Stimulated activated CD8-positive, alpha-beta memory T cell treated with anti-CD3 and anti-CD28 coated beads, Interleukin-12 subunit alpha, Interleukin-12 subunit beta, amount 100 ng/mL, for 24 hours (primary cell): ENCODE results near the gene CKS1B.

ENCODE experiments used
- DNase-seq: peaks from one replicate; pipeline ENCODE4 v3.0.0-alpha.2; 2020; ENCODE audit errors: extremely low read depth

The CKS1B gene

DNA sequence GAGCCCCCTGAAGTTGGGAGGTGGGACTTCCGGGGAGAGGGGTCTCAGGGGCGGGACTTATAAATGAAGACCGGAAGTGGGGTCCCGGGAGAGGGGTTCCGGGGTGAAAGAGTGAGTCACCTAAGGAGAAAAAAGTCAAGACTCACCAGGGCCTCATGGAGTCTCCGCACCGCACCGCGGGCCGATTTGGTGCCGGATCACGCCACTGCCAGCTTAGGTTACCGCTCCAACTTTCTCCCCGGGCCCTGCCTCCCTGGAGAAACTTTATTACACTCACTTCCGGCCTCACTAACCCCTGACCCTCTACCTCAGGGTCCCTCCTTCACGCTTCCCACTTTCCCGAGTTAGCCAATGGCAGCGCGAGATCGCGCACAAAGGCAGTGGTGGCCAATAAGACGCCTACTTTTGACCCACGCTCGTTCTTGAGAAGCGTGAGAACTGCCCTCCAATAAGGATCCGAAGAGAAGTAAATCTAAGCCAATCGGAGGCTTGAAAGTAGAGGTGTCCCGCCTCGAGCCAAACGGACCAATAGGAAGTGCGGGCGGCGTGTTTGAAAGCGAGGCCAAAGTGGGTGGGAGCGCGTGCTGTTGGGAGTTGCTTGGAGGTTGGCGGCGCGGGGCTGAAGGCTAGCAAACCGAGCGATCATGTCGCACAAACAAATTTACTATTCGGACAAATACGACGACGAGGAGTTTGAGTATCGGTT lies at the start of gene CKS1B:
Gene CKS1B (plus strand): TSS at position 580 of the 706 bp plus-strand sequence. CDS start 65 bp downstream, at position 645.
- peak; percentile 87 for DNase-seq

DNA sequence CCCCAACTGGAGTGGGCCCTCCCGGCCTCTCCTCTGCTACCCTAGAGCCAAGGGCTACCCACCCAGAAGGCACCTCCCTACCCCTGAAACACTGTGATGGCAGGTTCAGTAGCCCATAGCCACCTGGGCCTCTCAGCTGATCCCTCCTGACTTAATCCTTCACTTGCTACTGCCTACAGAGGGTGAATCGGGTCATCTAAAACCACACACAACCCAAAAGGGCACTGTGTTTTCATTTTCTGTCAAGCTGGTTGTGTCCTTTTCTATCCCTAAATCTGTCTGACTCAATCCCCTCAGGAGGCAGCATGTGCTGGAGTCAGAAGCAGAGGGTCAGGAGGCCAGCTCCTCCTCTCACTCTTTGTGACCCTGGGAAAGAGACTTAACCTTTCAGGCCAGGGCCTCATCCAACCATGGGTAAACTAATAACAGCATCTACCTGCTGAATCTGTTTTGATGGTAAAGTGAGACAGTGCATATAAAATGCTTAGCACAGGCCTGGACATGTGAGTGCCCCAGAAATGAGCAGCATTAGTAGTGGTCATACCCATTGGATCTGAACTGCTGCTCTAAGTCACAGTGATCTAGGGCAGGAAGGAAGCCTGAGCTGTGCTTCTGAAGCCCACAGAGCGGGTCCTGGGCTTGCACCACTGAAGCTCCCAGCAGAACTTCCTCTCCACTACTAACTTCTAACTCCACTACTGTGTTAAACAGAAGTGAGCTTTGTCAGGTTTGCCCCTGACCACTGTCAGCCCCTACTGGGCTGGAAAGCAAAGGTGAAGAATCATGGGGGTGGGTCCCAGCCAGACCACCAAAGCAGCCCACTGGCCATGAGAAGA lies 48.9 kb upstream of the CKS1B start:
- no peak for DNase-seq

GRCh38 chr1:154926201-154926600 lies 48.3 kb upstream of the CKS1B start:
- no peak for DNase-seq

DNA sequence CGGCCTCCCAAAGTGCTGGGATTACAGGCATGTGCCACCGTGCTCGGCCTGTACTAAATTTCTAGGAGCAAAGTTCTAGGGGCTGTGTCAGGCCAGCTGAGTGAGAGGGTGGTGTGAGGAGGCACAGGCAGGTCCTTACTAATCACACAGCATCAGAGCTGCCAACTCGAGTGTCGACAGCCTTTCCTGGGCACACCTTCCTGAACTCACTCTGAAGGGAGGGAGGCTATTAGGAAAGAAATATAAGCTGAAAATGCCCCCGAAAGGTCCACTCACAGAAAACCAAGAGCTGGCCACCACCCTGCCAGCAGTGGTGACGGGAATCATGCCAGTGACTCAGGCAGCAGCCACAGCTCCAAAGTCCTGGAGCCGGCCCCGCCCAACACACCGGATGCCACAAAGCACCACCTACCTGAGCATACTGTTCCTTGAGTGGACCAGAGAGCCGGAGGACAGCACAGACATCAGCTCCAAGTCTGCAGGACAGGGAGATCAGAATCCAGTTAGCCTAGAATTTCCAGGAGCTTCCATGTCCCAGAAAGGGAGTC lies 42.5 kb upstream of the CKS1B start:
- DNase-seq = no peak

- no peak for DNase-seq
Measured at GRCh38 chr1:154934358-154934948, 40.0 kb upstream of the CKS1B start.

GRCh38 chr1:154935749-154936554 lies 38.5 kb upstream of the CKS1B start:
- DNase-seq = no peak

GRCh38 chr1:154936555-154937084 lies 37.9 kb upstream of the CKS1B start, which contains the start of gene PMVK:
TSS of gene PMVK (minus strand) at chr1:154936719. CDS start at chr1:154936685, 34 bp downstream.
- DNase-seq = peak; percentile 84

DNA sequence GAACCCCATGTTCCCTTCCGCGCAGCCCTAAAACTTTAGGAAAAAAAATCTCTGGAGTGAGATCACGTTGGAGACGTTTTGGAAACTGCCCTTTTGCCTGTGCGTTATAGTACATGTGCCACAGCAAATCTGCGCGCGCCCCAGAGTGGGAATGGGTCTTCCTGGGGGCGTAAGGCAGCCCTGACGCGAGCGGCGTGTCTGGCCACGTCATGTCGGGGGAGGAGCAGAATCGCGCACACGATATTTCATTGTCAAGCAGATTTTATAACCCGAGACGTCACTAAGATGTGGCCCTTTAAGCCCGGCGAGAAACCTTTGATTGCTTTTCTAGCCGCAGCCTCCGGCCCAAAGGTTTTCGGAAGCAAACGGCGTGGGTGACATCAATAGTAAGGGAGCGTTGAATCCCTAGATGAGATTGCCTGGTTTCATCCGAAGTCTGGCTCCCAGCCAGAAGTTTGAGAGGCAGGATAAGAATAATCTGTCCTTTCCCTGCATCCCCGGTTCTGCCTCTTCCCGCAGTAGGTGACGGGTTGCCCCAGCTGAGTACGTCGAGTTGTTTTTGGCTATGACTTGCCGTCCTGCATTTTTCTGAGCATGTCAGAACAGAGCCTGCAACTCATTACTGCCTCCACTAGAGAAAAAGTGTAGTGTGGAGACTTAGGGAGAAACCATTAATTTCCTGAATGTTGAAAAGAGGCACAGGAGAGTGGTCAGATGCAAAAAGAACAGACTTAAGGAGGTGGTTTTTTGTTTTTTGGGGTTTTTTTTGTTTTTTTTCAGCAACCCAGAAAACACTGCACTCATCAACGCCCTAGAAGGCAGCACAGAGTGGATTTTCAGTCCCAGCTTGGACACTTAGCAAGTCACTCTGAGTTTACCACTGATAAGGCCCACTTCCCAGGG lies 37.1 kb upstream of the CKS1B start:
- DNase-seq = peak; percentile 78

GRCh38 chr1:154937988-154938386 lies 36.5 kb upstream of the CKS1B start:
- no peak for DNase-seq

GRCh38 chr1:154938604-154939399 lies 35.7 kb upstream of the CKS1B start:
- DNase-seq = no peak

- no peak for DNase-seq
Measured at GRCh38 chr1:154940213-154940560, 34.3 kb upstream of the CKS1B start.

DNA sequence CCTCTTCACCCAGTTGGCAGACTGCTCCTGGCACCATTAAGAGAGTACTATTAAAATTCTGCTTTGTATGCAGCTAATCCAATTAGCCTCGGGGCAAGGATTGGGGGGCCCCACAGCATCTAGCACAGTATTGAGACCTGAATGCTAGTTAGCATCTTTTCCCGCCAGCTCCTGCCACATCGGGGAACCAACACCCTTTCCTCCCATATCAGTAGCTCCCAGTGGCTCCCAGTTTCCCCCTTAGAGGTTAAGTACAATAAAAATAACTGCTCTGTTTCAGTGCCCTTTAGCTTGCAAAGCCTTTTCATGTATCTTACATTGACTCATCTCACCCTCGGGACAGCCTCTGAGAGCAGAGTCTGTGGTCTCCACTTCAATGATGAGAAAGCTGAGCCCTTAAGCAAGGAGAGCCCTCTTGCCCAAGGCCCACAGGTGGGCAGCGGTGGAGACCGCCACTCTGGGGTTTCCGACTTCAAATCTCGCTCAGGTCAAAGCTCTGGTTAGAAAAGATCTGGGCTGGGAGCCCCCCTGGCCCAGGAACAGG lies 33.8 kb upstream of the CKS1B start:
- DNase-seq = no peak

DNA sequence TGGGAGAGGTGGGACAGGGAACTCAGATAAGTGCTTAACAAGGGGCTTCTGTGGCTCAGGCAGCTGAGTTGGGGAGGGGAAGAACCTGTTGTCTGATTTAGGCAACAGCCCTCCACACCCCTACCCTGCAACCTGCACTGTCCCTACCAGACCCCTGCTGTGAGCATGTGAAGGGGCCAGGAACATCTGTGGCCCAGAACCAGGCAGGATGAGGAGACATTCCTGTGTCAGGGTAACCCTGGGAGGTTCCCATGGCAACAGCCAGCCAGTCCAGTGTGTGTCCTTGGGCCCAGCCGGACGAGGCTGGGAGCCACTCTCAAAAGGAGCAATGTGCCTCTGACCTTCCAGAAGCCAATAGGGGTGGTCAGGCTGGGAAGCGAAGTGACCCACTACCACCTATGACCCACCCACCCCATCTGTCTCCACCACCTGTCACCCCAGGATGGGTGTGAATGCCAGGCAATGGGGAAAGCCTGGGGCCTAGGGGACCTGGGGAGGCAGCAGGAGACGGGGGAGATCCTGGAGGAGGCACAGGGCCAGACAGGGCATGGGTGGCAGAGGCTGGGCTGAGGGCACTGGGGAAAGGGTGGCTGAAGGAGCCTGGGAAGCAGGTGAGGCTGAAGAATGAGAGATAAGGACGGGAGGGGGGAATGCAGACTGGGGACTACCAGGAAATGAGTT lies 33.0 kb upstream of the CKS1B start:
- DNase-seq = no peak

GRCh38 chr1:154943649-154944400 lies 30.7 kb upstream of the CKS1B start:
- no peak for DNase-seq

DNA sequence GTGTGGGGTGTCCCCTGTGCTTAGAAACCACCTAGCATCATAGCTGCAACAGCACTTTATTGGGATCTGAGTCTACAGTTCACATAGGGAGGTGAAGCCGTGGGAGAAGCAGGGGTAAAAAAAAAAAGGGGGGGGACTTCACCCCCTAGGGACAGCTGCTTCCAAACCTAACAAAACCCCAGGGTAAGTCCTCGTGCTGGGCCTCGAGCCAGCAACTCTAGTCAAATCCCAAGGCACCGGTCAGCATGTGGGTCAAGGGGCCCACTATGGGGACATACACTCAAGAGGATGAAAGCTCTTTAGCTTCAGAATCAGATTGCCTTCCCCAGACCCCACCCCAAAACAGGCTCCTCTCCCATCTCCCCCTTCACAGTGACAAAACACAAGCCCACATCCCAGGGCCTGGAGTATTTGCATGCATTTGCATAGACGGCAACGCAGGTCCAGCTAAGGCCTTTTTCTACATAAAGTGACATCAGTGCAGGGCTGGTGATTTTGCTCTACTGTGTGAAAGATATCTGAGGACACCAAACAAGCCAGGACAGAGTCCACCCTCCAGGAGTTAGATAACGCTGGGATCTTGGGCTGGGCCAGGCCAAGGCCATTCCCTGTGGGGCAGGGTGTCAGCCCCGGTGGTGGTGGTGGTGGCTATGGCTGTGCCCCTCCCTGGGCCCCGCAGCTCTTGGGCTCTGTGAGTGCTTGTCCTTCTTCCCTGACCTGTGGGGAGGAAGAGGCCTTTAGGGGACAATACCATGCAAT lies 29.9 kb upstream of the CKS1B start:
- DNase-seq = no peak

- DNase-seq = no peak
Measured at GRCh38 chr1:154945160-154945961, 29.1 kb upstream of the CKS1B start.
